HL-60/S4 treated with retinoic acid at 250 ng/mL for 4 days and 3 days (cell line): ENCODE measurements around the gene TOP1.

ENCODE experiments used
- in situ Hi-C: fragments of 300-500 bp; cut with MboI; formaldehyde crosslinking; loops from 2 replicates; pipeline ENCODE4 v1.7.0; 2022; ENCODE audit warnings: low sequenced_read_pairs

TOP1 gene

GRCh38 chr20:41162396-41162795 is 133.8 kb downstream of the TOP1 start:
- in situ Hi-C loops = loop anchor here (25.0 kb wide), 1 partner anchor 175 kb away; the partner anchor contains the start of gene LPIN3

GRCh38 chr20:41163821-41164220 is 135.2 kb downstream of the TOP1 start:
- in situ Hi-C loops = loop anchor here (25.0 kb wide), 1 partner anchor 173 kb away; the partner anchor contains the start of gene LPIN3

- in situ Hi-C loops = loop anchor here (25.0 kb wide), 1 partner anchor 172 kb away; the partner anchor contains the start of gene LPIN3
Measured at GRCh38 chr20:41165001-41165882, 136.6 kb downstream of the TOP1 start.

- in situ Hi-C loops = loop anchor here (25.0 kb wide), 1 partner anchor 171 kb away; the partner anchor contains the start of gene LPIN3
Measured at GRCh38 chr20:41166201-41167117, 137.8 kb downstream of the TOP1 start.

- in situ Hi-C loops = loop anchor here (25.0 kb wide), 1 partner anchor 170 kb away; the partner anchor contains the start of gene LPIN3
Measured at GRCh38 chr20:41167118-41167470, 138.5 kb downstream of the TOP1 start.

GRCh38 chr20:41167481-41168253 is 139.0 kb downstream of the TOP1 start:
- in situ Hi-C loops = loop anchor here (25.0 kb wide), 1 partner anchor 170 kb away; the partner anchor contains the start of gene LPIN3

GRCh38 chr20:41168281-41169161 is 139.9 kb downstream of the TOP1 start:
- in situ Hi-C loops = loop anchor here (25.0 kb wide), 1 partner anchor 169 kb away; the partner anchor contains the start of gene LPIN3

GRCh38 chr20:41169162-41169690 is 140.6 kb downstream of the TOP1 start:
- in situ Hi-C loops = loop anchor here (25.0 kb wide), 1 partner anchor 168 kb away; the partner anchor contains the start of gene LPIN3

- in situ Hi-C loops = loop anchor here (25.0 kb wide), 1 partner anchor 167 kb away; the partner anchor contains the start of gene LPIN3
Measured at GRCh38 chr20:41169791-41170351, 141.2 kb downstream of the TOP1 start.

- in situ Hi-C loops = loop anchor here (25.0 kb wide), 1 partner anchor 167 kb away; the partner anchor contains the start of gene LPIN3
Measured at GRCh38 chr20:41170386-41171105, 141.9 kb downstream of the TOP1 start.

GRCh38 chr20:41171736-41172295 is 143.2 kb downstream of the TOP1 start:
- in situ Hi-C loops = loop anchor here (25.0 kb wide), 1 partner anchor 165 kb away; the partner anchor contains the start of gene LPIN3

GRCh38 chr20:41172296-41173140 is 143.9 kb downstream of the TOP1 start:
- in situ Hi-C loops = loop anchor here (25.0 kb wide), 1 partner anchor 165 kb away; the partner anchor contains the start of gene LPIN3

GRCh38 chr20:41173161-41173721 is 144.6 kb downstream of the TOP1 start:
- in situ Hi-C loops = loop anchor here (25.0 kb wide), 1 partner anchor 164 kb away; the partner anchor contains the start of gene LPIN3

GRCh38 chr20:41173791-41174341 is 145.2 kb downstream of the TOP1 start:
- in situ Hi-C loops = loop anchor here (25.0 kb wide), 1 partner anchor 163 kb away; the partner anchor contains the start of gene LPIN3
